NCI-H128 (cell line): ENCODE data around the gene RBM38.

Experiments
- DNase-seq: peaks from one replicate; lab custom pipeline; 2025; ENCODE audit not compliant: unreplicated experiment; lab: John Stamatoyannopoulos, UW

RBM38 gene

DNA sequence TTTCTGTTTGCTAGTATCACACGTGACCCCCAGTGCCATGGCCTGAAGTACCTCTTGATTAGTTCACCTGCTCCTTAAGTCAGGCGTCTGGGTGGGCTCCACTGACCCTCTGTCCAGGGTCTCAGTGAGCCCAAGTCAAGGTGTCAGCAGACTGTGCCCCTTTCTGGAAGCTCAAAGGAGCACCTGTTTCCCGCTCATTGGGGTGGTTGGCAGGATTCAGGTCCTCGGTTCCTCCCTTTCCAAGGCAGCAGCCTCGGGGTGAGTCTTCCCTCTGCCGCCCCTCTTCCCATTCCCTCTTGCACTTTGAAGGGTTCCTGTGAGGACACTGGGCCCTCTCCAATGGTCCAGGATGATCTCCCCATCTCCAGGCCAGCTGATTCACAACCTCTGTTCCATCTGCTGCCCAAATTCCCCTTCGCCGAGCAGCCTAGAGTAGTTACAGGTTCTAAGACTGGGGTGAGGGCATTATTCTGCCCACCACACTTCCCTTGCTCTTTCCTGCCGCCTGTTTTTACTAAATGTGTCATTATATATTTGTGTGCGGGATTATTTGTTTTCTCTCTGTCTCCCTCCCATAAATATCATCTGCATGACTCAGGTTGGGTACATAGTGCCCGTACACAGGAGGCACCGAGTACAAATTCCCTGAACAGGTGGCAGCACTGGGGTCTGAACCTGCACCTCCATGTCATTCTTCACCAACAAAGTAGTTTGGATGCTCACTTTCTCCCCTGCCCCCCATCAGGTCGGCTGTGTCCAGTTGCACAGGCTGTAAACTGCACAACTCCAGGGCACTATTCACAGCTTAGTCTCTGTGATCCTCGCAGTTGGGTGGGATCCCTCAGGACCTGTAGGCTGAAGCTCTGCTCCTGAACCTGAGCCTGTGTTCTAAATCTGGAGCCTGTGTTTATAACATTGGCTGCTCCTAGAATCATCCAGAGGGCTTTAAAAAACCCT is 58.5 kb downstream of the RBM38 start:
- no peak for DNase-seq

- no peak for DNase-seq
These were observed 59.2 kb downstream of the RBM38 start for GRCh38 chr20:57450419-57450818.

- no peak for DNase-seq
These were observed 59.7 kb downstream of the RBM38 start for GRCh38 chr20:57450931-57451330.

GRCh38 chr20:57451431-57451794 is 60.2 kb downstream of the RBM38 start:
- DNase-seq: no peak

- DNase-seq: no peak
These were observed 60.8 kb downstream of the RBM38 start for GRCh38 chr20:57451795-57452661.

DNA sequence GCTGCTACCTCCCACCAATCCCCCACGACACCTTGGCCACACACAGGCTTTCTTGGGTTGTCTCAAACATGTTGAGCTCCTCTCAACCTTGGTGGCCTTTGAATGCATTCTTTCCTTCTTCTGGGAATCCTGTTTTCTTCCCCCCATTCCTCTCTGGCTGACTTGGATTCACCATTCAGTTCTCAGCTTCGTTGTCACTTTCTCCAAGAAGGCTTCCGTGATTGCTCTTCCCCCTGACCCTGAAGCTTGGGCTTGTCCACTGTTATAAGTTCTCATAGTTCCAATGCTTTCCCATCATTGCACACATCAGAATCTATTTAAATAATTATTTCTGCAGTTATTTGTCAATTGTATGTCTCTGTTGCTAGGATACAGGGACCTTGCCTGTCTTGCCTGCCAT is 64.2 kb downstream of the RBM38 start:
- no peak for DNase-seq

GRCh38 chr20:57456116-57456515 is 64.9 kb downstream of the RBM38 start:
- DNase-seq: no peak

DNA sequence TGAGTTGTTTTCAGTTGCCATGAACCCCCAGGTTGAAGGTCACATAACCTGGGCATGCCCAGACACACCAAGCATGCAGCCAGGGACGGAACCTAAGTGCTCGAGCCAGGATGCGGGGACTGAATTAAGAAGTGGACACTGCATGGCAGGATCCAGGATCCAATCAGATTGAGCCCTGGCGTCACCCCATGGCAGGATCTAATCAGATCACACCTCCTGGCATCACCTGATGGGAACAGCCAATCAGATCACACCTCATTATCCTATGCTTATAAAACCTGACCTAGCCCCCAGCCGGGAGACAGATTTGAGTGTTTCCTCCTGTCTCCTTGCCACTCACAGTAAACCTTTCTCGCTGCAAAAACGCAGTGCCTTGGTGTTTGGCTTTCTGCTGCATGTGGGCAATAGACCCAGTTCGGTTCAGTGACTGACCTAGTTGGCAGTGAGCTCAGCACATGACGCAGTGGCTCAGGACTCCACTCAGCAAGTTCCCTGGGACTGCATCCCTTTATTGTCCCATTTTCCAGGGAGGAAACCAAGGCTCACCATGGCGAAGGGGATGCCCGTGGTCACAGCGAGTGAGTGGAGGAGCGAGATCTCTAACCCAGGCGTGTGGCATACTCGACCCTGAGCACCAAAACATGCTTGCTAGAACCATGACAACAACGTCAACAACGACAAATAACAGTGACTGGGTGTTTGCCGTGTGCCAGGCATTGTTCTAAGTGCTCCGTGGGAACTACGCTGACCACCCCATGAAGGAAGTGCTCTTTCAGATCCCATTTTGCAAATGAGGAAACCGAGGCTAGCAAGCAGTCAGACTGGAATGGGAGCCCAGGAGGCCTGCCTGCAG is 66.3 kb downstream of the RBM38 start:
- no peak for DNase-seq

GRCh38 chr20:57458400-57459160 is 67.4 kb downstream of the RBM38 start:
- no peak for DNase-seq
